SU-DHL-6 (cell line): ENCODE data around the gene EWSR1.

Source experiments
- H2AFZ ChIP-seq: fragments of 200-600 bp; sonication (generic); 2 replicates; pipeline ENCODE4 v1.6.1; 2014; ENCODE audit warnings: low read depth, mild to moderate bottlenecking, moderate library complexity, mixed read lengths, antibody characterized with exemption, low read length; ENCODE audit not compliant: severe bottlenecking
- H3F3A ChIP-seq: fragments of 200-600 bp; shearing (Covaris generic); 2 replicates; pipeline ENCODE4 v1.6.0; 2016; ENCODE audit warnings: antibody characterized with exemption, mild to moderate bottlenecking; ENCODE audit not compliant: insufficient read depth
- H3K27ac ChIP-seq: fragments of 200-600 bp; sonication (generic); 2 replicates; pipeline ENCODE4 v1.5.1; 2016; ENCODE audit warnings: low read depth, mild to moderate bottlenecking, low read length, moderate library complexity, mixed read lengths
- H3K27me3 ChIP-seq: fragments of 200-600 bp; sonication (generic), shearing (Covaris generic); 2 replicates; pipeline ENCODE4 v1.6.0; 2014; ENCODE audit warnings: mild to moderate bottlenecking, low read length
- H3K36me3 ChIP-seq: fragments of 200-600 bp; sonication (generic); 2 replicates; pipeline ENCODE4 v1.6.1; 2014; ENCODE audit warnings: mild to moderate bottlenecking, low read length, mixed read lengths
- H3K4me2 ChIP-seq: fragments of 300-600, 200-600 bp; shearing (Covaris generic), sonication (generic); 2 replicates; pipeline ENCODE4 v1.6.0; 2014; ENCODE audit warnings: low read length, low read depth, mild to moderate bottlenecking; ENCODE audit not compliant: poor library complexity, severe bottlenecking
- H3K4me3 ChIP-seq: fragments of 200-600 bp; sonication (generic); 2 replicates; pipeline ENCODE4 v1.5.1; 2014; ENCODE audit warnings: antibody characterized with exemption, low read length, mild to moderate bottlenecking, mixed read lengths; ENCODE audit not compliant: insufficient read depth, poor library complexity, severe bottlenecking
- H3K79me2 ChIP-seq: fragments of 200-600 bp; sonication (generic); 2 replicates; pipeline ENCODE4 v1.6.1; 2014; ENCODE audit warnings: mild to moderate bottlenecking, low read length, moderate library complexity; ENCODE audit not compliant: insufficient read depth
- H3K9ac ChIP-seq: fragments of 200-600 bp; sonication (generic); 2 replicates; pipeline ENCODE4 v1.7.0; 2014; ENCODE audit warnings: mild to moderate bottlenecking, low read length
- H3K9me2 ChIP-seq: fragments of 200-600 bp; sonication (generic); replicated peaks from 2 replicates; pipeline ENCODE4 v1.6.1; 2014; ENCODE audit warnings: low read length; ENCODE audit not compliant: insufficient read depth
- H3K9me3 ChIP-seq: fragments of 200-600 bp; sonication (generic); 2 replicates; pipeline ENCODE4 v1.6.1; 2014; ENCODE audit warnings: low read length, mixed read lengths; ENCODE audit not compliant: insufficient read depth
- H4K20me1 ChIP-seq: fragments of 200-600 bp; sonication (generic); 2 replicates; pipeline ENCODE4 v1.6.1; 2014; ENCODE audit warnings: low read depth, mild to moderate bottlenecking, antibody characterized with exemption, low read length, moderate library complexity, mixed read lengths
- EZH2phosphoT487 ChIP-seq: fragments of 200-600 bp; sonication (generic), shearing (Covaris generic); conservative IDR thresholded peaks from 2 replicates; pipeline ENCODE4 v1.6.1; 2018; ENCODE audit warnings: mild to moderate bottlenecking, antibody characterized with exemption, low read length, moderate library complexity, mixed read lengths
- TF ChIP-seq, protein P1 (sequence below): fragments of 200-600 bp; sonication (generic); IDR thresholded peaks from one replicate; pipeline ENCODE4 v1.5.1; 2017; ENCODE audit warnings: antibody characterized with exemption, mild to moderate bottlenecking, low read length, moderate library complexity; ENCODE audit not compliant: insufficient read depth, poor library complexity, severe bottlenecking

Gene EWSR1

DNA sequence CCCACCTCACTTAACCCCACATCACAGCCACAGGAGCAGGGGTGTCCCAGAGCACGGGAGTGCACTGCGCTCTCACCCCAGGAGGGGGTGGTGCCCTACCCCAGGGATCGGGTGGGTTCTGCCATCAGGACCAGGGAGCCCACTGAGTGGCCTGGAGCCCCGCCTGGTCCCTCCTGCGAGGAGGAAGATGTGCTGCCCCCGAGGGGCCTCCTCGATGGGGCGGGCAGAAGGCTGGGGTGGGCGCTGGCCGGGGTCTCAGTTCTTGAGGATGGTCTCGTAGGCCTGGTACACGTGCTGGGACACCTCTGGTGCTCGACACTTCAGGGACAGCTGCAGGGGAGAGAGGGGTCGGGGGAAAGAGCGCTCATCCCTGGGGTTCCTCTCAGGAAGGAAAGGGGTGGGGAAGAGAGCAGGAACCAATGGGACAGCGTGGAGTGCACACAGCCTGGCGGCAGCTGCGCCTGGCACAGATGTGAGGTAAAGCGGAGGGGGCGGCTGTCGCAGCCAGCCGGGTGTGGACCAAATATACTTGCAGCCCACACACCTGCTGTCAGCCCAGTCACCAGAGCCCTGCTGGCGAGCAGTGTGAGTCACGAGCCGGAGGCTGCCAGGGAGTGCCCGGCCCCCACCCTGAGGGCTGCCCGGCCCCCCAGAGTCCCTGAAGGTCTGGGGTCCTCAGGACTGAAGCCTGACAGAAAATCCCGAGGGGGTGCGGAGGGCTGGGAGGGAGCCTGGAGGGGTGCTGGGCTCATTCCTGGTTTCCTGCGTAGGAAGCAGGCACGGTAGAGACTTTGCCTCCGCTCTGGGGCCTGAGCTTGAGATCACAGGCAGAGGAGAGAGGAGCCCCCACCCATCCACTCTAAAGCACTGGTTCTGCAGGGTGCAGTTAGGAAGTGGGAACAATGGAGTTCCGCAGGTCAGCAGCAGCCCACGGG is 60.8 kb downstream of the EWSR1 start:
- H3K36me3 ChIP-seq: no peaks in the 10 kb centered on the region
- H3K27ac ChIP-seq: no peak overlapping the region
- no peak overlapping the region for H3K4me3 ChIP-seq
- H3K79me2 ChIP-seq: no peaks in the 10 kb centered on the region
- no peaks in the 10 kb centered on the region for H4K20me1 ChIP-seq
- H3K9ac ChIP-seq: no peak overlapping the region
- no peaks in the 10 kb centered on the region for H3F3A ChIP-seq
- no peak for TF ChIP-seq EZH2phosphoT487
- TF ChIP-seq, protein P1, sequence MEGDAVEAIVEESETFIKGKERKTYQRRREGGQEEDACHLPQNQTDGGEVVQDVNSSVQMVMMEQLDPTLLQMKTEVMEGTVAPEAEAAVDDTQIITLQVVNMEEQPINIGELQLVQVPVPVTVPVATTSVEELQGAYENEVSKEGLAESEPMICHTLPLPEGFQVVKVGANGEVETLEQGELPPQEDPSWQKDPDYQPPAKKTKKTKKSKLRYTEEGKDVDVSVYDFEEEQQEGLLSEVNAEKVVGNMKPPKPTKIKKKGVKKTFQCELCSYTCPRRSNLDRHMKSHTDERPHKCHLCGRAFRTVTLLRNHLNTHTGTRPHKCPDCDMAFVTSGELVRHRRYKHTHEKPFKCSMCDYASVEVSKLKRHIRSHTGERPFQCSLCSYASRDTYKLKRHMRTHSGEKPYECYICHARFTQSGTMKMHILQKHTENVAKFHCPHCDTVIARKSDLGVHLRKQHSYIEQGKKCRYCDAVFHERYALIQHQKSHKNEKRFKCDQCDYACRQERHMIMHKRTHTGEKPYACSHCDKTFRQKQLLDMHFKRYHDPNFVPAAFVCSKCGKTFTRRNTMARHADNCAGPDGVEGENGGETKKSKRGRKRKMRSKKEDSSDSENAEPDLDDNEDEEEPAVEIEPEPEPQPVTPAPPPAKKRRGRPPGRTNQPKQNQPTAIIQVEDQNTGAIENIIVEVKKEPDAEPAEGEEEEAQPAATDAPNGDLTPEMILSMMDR: no peak
- H3K9me2 ChIP-seq: no peaks in the 10 kb centered on the region
- no peaks in the 10 kb centered on the region for H3K9me3 ChIP-seq
- H3K27me3 ChIP-seq: no peaks in the 10 kb centered on the region
- no peak overlapping the region for H3K4me2 ChIP-seq
- no peak overlapping the region for H2AFZ ChIP-seq

DNA sequence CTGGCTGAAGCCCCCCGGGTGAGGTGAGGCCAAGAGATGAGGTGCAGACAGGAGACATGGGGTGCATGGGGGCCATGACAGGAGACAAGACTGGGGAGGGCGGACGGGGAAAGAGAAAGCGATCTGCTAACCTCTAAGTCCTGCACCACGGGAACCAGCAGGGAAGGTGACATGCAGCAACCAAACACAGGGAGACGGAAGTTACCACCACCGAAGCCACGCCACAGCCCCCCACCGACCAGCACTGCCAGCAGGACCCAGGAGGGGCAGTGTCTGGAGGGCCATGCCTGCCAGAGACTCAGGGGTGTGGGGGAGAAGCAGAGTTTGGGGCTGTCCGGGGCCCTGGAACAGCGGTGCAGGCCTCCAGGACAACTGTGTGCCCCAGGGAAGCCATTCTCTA is 61.5 kb downstream of the EWSR1 start:
- H3K36me3 ChIP-seq: no peaks in the 10 kb centered on the region
- H3K4me2 ChIP-seq: no peak overlapping the region
- no peaks in the 10 kb centered on the region for H3F3A ChIP-seq

DNA sequence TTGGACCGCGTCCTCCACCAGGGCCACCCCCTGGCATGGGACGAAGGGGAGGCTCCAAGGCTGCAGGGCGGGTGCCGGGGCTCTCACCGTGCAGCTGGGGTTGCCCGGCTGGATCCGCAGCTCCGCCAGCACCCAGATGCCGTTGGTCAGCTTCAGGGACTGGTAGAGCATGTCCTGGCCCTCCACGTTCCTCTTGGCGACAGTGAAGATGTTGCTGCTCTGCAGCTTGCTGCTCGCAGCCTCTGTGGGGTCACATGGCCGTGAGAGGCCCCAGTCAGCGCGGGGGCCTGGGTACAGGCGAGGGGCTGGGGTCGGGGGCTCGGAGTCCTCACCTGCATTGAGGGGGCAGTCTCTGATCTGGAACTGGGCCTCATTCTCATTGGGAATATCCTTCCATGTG is 62.2 kb downstream of the EWSR1 start:
- Histone ChIP-seq H3K9me3 (no peaks in the 10 kb centered on the region), H3K27me3 (no peaks in the 10 kb centered on the region), H3K9me2 (no peaks in the 10 kb centered on the region), H3K27ac (no peak overlapping the region), H3K79me2 (no peaks in the 10 kb centered on the region), H3K4me2 (no peak overlapping the region), H3F3A (no peaks in the 10 kb centered on the region), H4K20me1 (no peaks in the 10 kb centered on the region), H3K4me3 (no peak overlapping the region), H2AFZ (no peak overlapping the region), H3K36me3 (no peaks in the 10 kb centered on the region), H3K9ac (no peak overlapping the region)
- TF ChIP-seq, protein P1: no peak
- no peak for TF ChIP-seq EZH2phosphoT487

More for the DNA sequence above, 61.5 kb downstream of the EWSR1 start:
- H4K20me1 ChIP-seq: no peaks in the 10 kb centered on the region
- H3K9ac ChIP-seq: no peak overlapping the region
- TF ChIP-seq EZH2phosphoT487: no peak
- TF ChIP-seq, protein P1: no peak
- H3K4me3 ChIP-seq: no peak overlapping the region
- no peaks in the 10 kb centered on the region for H3K9me3 ChIP-seq
- no peaks in the 10 kb centered on the region for H3K9me2 ChIP-seq
- no peak overlapping the region for H2AFZ ChIP-seq
- no peak overlapping the region for H3K27ac ChIP-seq
- no peaks in the 10 kb centered on the region for H3K79me2 ChIP-seq
- no peaks in the 10 kb centered on the region for H3K27me3 ChIP-seq
